GM12878 (cell line): ENCODE results near the gene DOCK9.

Experiments
- ATF3 ChIP-seq: IDR thresholded peaks from 2 replicates; pipeline ENCODE4 v1.6.1; 2011; ENCODE audit warnings: low read depth, mild to moderate bottlenecking, low read length, moderate library complexity, borderline replicate concordance; ENCODE audit errors: extremely low read depth
- CTCF ChIP-seq, 3 experiments: IDR thresholded peaks in 2 of 3; conservative IDR thresholded peaks in 1 of 3; 2 replicates each; pipeline ENCODE4 v1.5.1; 2011; ENCODE audit warnings: low read depth in 3 of 3, low read length in 3 of 3, mild to moderate bottlenecking in 3 of 3, control low read depth in 2 of 3, moderate library complexity in 2 of 3, inconsistent platforms in 1 of 3, mixed read lengths in 1 of 3; ENCODE audit not compliant: control insufficient read depth in 2 of 3, insufficient read depth in 1 of 3; ENCODE audit errors: extremely low read depth in 1 of 3
- MEF2A ChIP-seq: IDR thresholded peaks from 2 replicates; pipeline ENCODE4 v1.6.1; 2011; ENCODE audit warnings: low read depth, mild to moderate bottlenecking, low read length, moderate library complexity; ENCODE audit not compliant: insufficient read depth
- SREBF1 ChIP-seq: IDR thresholded peaks from 2 replicates; pipeline ENCODE4 v1.6.1; 2012; ENCODE audit warnings: mild to moderate bottlenecking, low read length
- ZNF274 ChIP-seq: IDR thresholded peaks from one replicate; pipeline ENCODE4 v1.8.0; 2011; ENCODE audit not compliant: insufficient read length, insufficient read depth

GRCh38 chr13:98893371-98893770, 84.5 kb downstream of the DOCK9 start:
- TF ChIP-seq SREBF1: no peak
- no peak for TF ChIP-seq CTCF (IDR thresholded peaks at IDR 0.05 in 2 of 3, conservative IDR thresholded peaks at IDR 0.05 in 1 of 3; ENCODE audit: control insufficient read depth in 2 of 3, extremely low read depth in 1 of 3, insufficient read depth in 1 of 3, low read depth in 3 of 3, low read length in 3 of 3)
- TF ChIP-seq MEF2A: no peak
- TF ChIP-seq ZNF274: no peak
- no peak for TF ChIP-seq ATF3
